Spleen (tissue), 11 donors: ENCODE results near the gene HDAC4. TPM values are rescaled to one million over a fixed set of nuclear protein-coding genes. Genes with fewer than 3 reads are reported as not detected.

Experiments
- DNase-seq: peaks from one replicate; pipeline ENCODE4 v3.0.0-alpha.2; 2020
- H3K27ac ChIP-seq, 8 donors: fragments of 200-600 bp; sonication (generic) in 7 of 8; 1 replicate in 4 of 8; 2 replicates in 4 of 8; pipeline versions ENCODE4 v1.5.0 to v1.8.0; 2016 to 2021; ENCODE audit warnings: inconsistent platforms in 4 of 8, mild to moderate bottlenecking in 4 of 8, moderate library complexity in 1 of 8
- H3K27me3 ChIP-seq, 7 donors: fragments of 200-600 bp; sonication (generic) in 6 of 7; replicated peaks in 1 of 7; 1 replicate in 4 of 7; 2 replicates in 3 of 7; pipeline versions ENCODE4 v1.5.0 to v1.8.0; 2016 to 2021; ENCODE audit warnings: inconsistent platforms in 3 of 7, mild to moderate bottlenecking in 1 of 7
- H3K36me3 ChIP-seq, 6 donors: fragments of 200-600 bp; sonication (generic) in 5 of 6; 1 replicate in 4 of 6; 2 replicates in 2 of 6; pipeline versions ENCODE4 v1.5.0 to v1.8.0; 2016 to 2021; ENCODE audit warnings: inconsistent platforms in 2 of 6
- H3K4me1 ChIP-seq, 6 donors: fragments of 200-600 bp; sonication (generic) in 5 of 6; 1 replicate in 3 of 6; 2 replicates in 3 of 6; pipeline versions ENCODE4 v1.5.0 to v1.8.0; 2016 to 2021; ENCODE audit warnings: inconsistent platforms in 3 of 6
- H3K4me3 ChIP-seq, 8 donors: fragments of 200-600 bp; sonication (generic) in 7 of 8; 1 replicate in 4 of 8; 2 replicates in 4 of 8; pipeline versions ENCODE4 v1.5.0 to v1.8.0; 2016 to 2021; ENCODE audit warnings: inconsistent platforms in 4 of 8, mild to moderate bottlenecking in 4 of 8, moderate library complexity in 2 of 8
- H3K9me3 ChIP-seq, 8 donors: fragments of 200-600 bp; sonication (generic) in 7 of 8; 1 replicate in 4 of 8; 2 replicates in 4 of 8; pipeline versions ENCODE4 v1.5.0 to v1.8.0; 2016 to 2021; ENCODE audit warnings: inconsistent platforms in 4 of 8
- CTCF ChIP-seq, 11 experiments: fragments of 200-600 bp in 7 of 11; fragments of 450-650 bp in 4 of 11; sonication (generic) in 4 of 11; IDR thresholded peaks in 8 of 11; conservative IDR thresholded peaks in 3 of 11; 1 replicate in 7 of 11; 2 replicates in 4 of 11; pipeline versions ENCODE4 v1.4.0 to v1.8.0; 2016 to 2021; ENCODE audit warnings: antibody characterized with exemption in 11 of 11, inconsistent platforms in 4 of 11, mild to moderate bottlenecking in 1 of 11
- POLR2A ChIP-seq, 3 donors: fragments of 450-650 bp; IDR thresholded peaks; one replicate each; pipeline ENCODE4 v1.5.1; 2017; ENCODE audit warnings: antibody characterized with exemption in 3 of 3, mild to moderate bottlenecking in 1 of 3
- POLR2AphosphoS5 ChIP-seq, 3 donors: sonication (generic); formaldehyde crosslinking; IDR thresholded peaks; one replicate each; pipeline ENCODE4 v1.5.1; 2017; ENCODE audit warnings: antibody characterized with exemption in 3 of 3
- WGBS, 5 donors: extraction: QIAGEN DNeasy Blood & Tissue Kit in 3 of 5; methylation state at CpG; one replicate each; pipeline versions ENCODE4 v1.1.5 to v1.1.7; 2013 to 2018; 5-methylcytosine and 5-hydroxymethylcytosine counted together
- intact Hi-C: fragments of 100-400 bp; cut with DNase I; formaldehyde crosslinking; loops from one replicate; pipeline ENCODE4 v1.15.0; 2023; ENCODE audit warnings: low total_unique reads
- polyA plus RNA-seq, 3 donors: library from polyadenylated mRNA; stranded (reverse); fragments of 200-250 nt; gene quantifications; one replicate each; pipeline ENCODE4 v1.2.1, GENCODE V29; 2013
- total RNA-seq, 7 donors: library from RNA; depleted of rRNA in 3 of 7; stranded (reverse); fragments of >200 nt in 3 of 7; fragmentation: NEBNext Ultra II Directional in 4 of 7; extraction: Animal tissue kit (Norgen Biotek cat#: 25700) in 4 of 7; gene quantifications; one replicate each; pipeline versions ENCODE4 v1.1.0 to v1.2.1, GENCODE V29; 2016 to 2021
- donor health status: healthy with polysubstance abuse.
- donor health status: DM: no; HTN: no; CAD: no; lungs with moderate emphysema.
- donor health status: DM: no; HTN: no; CAD: no.
- donor health status: Bipolar disorder and iron deficiency.
- donor health status: healthy.
- donor health status: DM: no; HTN: no; CAD: no.
- donor health status: DM: yes; HTN: yes; CAD: no.

The HDAC4 gene
- total and polyA plus RNA-seq, 10 donors, result 3.2 to 122 (median 69.5) TPM

DNA sequence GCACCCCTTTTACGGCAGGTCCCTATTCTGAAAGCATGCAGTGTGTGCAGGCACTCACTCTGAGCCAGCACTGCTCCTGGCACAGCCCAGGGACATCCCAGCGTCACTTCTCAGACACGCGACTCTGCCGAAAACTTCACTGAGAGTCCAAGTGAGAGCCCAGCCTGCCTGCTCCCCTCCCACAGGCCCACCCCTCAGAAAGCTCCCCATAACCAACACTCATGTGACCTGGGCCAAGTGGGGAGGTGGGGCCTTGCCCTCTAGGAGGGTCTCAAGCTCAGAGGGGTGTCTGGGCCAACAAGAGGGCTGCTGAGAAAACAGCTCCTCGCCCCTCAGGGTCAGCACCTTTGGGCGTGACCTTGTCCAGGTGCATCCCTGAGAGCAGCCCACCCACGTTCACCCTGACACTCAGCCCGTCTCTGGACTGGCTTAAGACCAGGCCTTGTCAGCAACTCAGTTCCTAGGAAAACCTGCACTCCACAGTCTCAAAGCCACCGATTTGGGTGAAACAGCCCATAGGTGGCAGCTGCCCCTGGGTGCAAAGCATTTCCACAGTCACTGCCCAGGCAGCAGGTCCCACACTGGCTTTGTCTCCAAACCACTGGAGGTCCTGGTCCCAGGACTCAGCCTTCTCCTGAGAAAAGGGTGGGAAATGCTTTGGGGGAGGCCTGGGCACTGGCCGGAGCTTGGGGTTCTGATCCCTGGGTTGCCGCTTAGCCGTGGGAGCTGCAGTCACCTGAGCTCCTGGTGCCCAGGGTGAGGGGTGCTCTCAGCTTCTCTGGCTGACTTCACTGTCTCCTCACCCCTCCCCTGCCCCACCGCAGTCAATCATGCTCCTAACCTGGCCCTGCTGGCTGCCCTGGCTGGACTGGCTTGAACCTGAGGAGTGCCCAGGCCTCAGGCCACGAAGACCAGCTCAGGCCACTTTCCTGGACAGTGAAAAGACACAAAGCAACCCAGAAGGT lies 209.6 kb downstream of the HDAC4 start:
- Histone ChIP-seq H3K36me3 (peaks cover 6 to 70% (median 41%) of the 10 kb centered on the region in 6 donors), H3K9me3 (peaks cover 0 to 17% (median 14%) of the 10 kb centered on the region in 8 donors), H3K27ac (no peak overlapping the region), H3K4me1 (peaks cover 0 to 16% (median 2%) of the 10 kb centered on the region in 6 donors), H3K4me3 (no peak overlapping the region), H3K27me3 (no peaks in the 10 kb centered on the region)
- 89 to 95% (median 92%) methylated on average over 7 to 15 of the region's 15 CpGs for WGBS, 5 donors
- DNase-seq, result peak; percentile 54
- intact Hi-C loops, result no loop called here
- no peak for TF ChIP-seq POLR2A (IDR thresholded peaks at IDR 0.05)
- no peak for TF ChIP-seq CTCF (IDR thresholded peaks at IDR 0.05 in 8 of 11, conservative IDR thresholded peaks at IDR 0.05 in 3 of 11)
- no peak for TF ChIP-seq POLR2AphosphoS5 (IDR thresholded peaks at IDR 0.05)

- WGBS, 5 donors, result 96 to 98% (median 97%) methylated on average over 22 of the region's 22 CpGs
- TF ChIP-seq CTCF (IDR thresholded peaks at IDR 0.05 in 8 of 11, conservative IDR thresholded peaks at IDR 0.05 in 3 of 11) (no peak), POLR2AphosphoS5 (IDR thresholded peaks at IDR 0.05) (no peak), POLR2A (IDR thresholded peaks at IDR 0.05) (no peak)
- Histone ChIP-seq H3K9me3 (peaks cover 0 to 17% (median 14%) of the 10 kb centered on the region in 8 donors), H3K4me3 (no peak overlapping the region), H3K36me3 (peaks cover 6 to 72% (median 47%) of the 10 kb centered on the region in 6 donors), H3K4me1 (peaks cover 0 to 16% (median 2%) of the 10 kb centered on the region in 6 donors), H3K27me3 (no peaks in the 10 kb centered on the region), H3K27ac (no peak overlapping the region)
- no peak for DNase-seq
- intact Hi-C loops, result no loop called here
Observed at GRCh38 chr2:239190361-239190760, 210.5 kb downstream of the HDAC4 start.

- DNase-seq, result peak; percentile 63
- peaks cover 6 to 72% (median 47%) of the 10 kb centered on the region in 6 donors for H3K36me3 ChIP-seq
- H3K9me3 ChIP-seq, result peaks cover 0 to 17% (median 14%) of the 10 kb centered on the region in 8 donors
- H3K4me1 ChIP-seq, result peaks cover 0 to 16% (median 0%) of the 10 kb centered on the region in 6 donors
- no peak overlapping the region for H3K4me3 ChIP-seq
- intact Hi-C loops, result no loop called here
- H3K27me3 ChIP-seq, result no peaks in the 10 kb centered on the region
- WGBS, 5 donors, result 92 to 100% (median 98%) methylated on average over 6 to 23 of the region's 23 CpGs
- peak in 1 of 3 donors; percentile 43 for TF ChIP-seq POLR2AphosphoS5 (IDR thresholded peaks at IDR 0.05)
- TF ChIP-seq POLR2A (IDR thresholded peaks at IDR 0.05), result no peak
- H3K27ac ChIP-seq, result no peak overlapping the region
Observed at GRCh38 chr2:239189711-239190131, 211.1 kb downstream of the HDAC4 start.

- Histone ChIP-seq H3K4me1 (peaks cover 0 to 14% (median 0%) of the 10 kb centered on the region in 6 donors), H3K4me3 (no peak overlapping the region), H3K9me3 (peaks cover 0 to 17% (median 14%) of the 10 kb centered on the region in 8 donors), H3K36me3 (peaks cover 6 to 72% (median 46%) of the 10 kb centered on the region in 6 donors), H3K27ac (no peak overlapping the region), H3K27me3 (no peaks in the 10 kb centered on the region)
- DNase-seq, result peak; percentile 49
- intact Hi-C loops, result no loop called here
- WGBS, 5 donors, result 94 to 98% (median 97%) methylated on average over 11 to 12 of the region's 12 CpGs
- TF ChIP-seq POLR2AphosphoS5 (IDR thresholded peaks at IDR 0.05), result peak in 1 of 3 donors; percentile 24
- no peak for TF ChIP-seq CTCF (IDR thresholded peaks at IDR 0.05 in 8 of 11, conservative IDR thresholded peaks at IDR 0.05 in 3 of 11)
Observed at GRCh38 chr2:239188536-239188935, 212.3 kb downstream of the HDAC4 start.
